HG02938 (cell line): ENCODE data around the gene PTBP1.
"Not testable (repeated sequence)": the region's sequence is repeated elsewhere in the genome, so short reads cannot be mapped to it uniquely, and the experiment has no call there.

Experiments
- ATAC-seq: cut with Tn5 transposase; IDR thresholded peaks from one replicate; pipeline ENCODE4 v1.9.1; 2021; ENCODE audit warnings: mild to moderate bottlenecking, moderate library complexity; ENCODE audit not compliant: unreplicated experiment

The PTBP1 gene

GRCh38 chr19:824885-825284 lies 27.6 kb downstream of the PTBP1 start:
- ATAC-seq, result no peak

GRCh38 chr19:825897-826644 lies 28.8 kb downstream of the PTBP1 start:
- ATAC-seq, result no peak

DNA sequence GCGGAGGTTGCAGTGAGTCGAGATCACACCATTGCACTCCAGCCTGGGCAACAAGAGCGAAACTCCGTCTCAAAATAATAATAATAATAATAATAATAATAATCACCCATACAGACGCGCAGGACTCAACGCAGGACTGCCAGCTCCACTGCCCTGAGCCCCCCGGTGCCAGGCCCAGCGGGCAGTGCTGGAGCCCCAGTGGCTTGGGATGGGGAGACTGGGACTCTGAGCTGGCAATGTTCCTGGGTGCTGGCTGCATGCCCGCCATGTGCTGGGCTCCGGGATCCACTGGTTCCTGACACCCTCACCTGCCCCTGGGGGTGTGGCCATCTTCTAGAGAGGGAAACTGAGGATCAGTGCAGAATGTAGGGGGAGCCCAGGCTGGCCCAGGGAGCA lies 30.1 kb downstream of the PTBP1 start:
- ATAC-seq, result no peak

GRCh38 chr19:827710-828321 lies 30.6 kb downstream of the PTBP1 start, which contains the start of gene AZU1:
AZU1 (plus strand) TSS chr19:827837; CDS start chr19:827847, 10 bp downstream.
- no peak for ATAC-seq

DNA sequence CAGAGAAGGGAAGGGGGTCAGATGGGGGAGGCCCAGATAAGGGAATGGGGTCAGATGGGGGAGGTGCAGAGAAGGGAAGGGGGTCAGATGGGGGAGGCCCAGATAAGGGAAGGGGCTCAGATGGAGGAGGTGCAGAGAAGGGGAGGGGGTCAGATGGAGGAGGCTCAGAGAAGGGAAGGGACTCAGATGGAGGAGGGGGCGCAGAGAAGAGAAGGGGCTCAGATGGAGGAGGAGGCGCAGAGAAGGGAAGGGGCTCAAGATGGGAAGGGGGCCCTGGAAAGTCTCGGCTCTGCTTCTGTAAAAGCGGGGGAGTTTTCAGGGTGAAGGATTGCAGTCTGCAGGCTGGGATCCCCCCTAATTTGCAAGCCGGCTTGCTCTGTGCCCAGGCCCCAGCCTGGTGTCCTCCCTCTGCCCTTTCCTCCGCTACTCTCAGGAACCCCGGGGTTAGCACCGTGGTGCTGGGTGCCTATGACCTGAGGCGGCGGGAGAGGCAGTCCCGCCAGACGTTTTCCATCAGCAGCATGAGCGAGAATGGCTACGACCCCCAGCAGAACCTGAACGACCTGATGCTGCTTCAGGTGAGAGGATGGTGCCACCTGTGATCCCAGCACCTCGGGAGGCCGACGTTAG lies 32.0 kb downstream of the PTBP1 start:
- no peak for ATAC-seq

DNA sequence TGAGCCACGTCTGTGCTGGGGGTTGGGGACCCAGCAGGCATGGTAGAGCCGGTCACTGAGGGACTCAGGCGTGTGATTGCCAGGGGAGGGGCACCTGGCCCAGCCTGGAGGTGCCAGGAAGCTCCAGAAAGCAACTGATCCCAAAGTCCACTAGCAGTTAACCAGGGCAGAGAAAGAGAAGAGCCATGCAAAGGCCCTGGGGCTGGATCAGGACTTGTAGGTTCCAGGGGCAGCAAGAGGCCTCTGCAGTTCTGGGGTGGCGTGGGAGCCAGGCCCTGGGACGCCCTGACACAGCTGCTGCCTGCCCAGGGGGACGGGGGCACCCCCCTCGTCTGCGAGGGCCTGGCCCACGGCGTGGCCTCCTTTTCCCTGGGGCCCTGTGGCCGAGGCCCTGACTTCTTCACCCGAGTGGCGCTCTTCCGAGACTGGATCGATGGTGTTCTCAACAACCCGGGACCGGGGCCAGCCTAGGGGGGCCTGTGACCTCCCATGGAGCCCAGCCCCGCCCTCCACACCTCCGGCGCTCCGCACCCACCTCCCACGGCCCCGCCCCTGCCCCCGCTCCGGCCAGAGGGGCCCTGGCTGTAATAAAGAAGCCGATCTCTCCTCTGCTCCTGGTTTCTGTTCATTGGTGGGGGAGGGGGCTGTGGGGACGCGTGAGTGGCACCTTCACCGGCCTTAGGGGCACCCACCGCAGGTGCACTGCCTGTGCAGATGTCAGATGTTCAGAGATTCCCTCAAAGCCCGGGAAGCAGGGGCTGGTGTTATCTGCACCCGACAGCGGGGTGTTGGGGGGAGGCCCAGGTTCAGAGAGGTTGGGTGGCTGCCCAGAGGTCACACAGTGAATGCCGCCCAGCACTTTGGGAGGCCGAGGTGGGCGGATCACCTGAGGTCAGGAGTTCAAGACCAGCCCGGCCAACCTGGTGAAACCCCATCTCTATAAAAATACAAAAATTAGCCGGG lies 34.4 kb downstream of the PTBP1 start:
- ATAC-seq, result no peak

DNA sequence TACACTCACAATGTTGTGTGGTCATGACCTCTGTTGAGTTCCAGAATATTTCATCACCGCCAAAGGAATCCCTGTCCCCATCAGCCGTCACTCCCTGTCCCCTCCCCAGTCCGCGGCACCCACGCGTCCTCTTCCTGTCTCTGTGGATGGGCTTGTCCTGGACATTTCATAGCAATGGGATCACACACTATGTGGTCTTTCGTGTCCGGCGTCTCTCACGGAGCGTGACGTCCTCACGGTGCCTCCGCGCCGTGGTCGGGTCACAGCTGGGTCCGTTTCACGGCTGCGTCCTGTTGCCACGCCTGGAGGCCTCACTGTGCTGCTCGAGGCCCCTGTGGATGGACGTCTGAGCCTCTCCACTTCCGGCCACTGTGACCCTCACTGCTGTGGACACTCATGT lies 37.0 kb downstream of the PTBP1 start:
- ATAC-seq, result no peak

- no peak for ATAC-seq
These were observed 38.1 kb downstream of the PTBP1 start for GRCh38 chr19:835210-835810.

- ATAC-seq, result no peak
These were observed 43.4 kb downstream of the PTBP1 start, which contains the start of gene PRTN3 for GRCh38 chr19:840519-841206. PRTN3 (plus strand) TSS chr19:840999; CDS start chr19:841009, 10 bp downstream.

DNA sequence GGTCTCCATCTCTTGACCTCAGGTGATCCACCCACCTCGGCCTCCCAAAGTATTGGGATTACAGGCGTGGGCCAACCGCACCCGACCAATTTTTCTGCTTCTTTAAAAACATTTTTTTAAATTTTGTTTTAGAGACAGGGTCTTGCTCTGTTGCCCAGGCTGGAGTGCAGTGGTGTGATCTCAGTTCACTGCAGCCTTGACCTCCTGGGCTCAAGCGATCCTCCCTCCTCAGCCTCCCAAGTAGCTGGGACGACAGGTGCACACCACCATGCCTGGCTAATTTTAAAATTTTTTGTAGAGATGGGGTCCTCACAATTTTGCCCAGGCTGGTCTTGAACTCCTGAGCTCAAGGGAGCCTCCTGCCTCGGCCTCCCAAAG lies 45.5 kb downstream of the PTBP1 start:
- ATAC-seq, result not testable (repeated sequence)

GRCh38 chr19:843180-843835 lies 46.1 kb downstream of the PTBP1 start:
- no peak for ATAC-seq

DNA sequence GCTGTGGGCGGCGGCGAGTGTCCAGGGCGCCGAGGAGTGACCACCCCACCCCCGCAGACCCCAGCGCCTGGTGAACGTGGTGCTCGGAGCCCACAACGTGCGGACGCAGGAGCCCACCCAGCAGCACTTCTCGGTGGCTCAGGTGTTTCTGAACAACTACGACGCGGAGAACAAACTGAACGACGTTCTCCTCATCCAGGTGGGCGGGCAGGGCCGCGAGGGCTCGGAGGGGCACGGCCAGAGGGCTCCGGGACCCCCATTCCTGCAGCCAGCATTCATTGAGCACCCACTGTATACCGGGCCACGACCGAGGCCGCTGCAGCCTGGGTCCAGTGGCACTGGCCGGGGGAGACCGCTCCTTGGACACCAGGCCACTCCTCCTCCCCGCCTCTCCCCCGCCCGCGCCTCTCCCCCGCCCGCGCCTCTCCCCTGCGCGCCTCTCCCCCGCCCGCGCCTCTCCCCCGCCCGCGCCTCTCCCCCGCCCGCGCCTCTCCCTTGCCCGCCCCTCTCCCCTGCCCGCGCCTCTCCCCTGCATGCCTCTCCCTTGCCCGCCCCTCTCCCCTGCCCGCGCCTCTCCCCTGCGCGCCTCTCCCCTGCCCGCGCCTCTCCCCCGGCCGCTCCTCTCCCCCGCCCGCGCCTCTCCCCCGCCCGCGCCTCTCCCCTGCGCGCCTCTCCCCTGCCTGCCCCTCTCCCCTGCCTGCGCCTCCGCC lies 46.7 kb downstream of the PTBP1 start:
- no peak for ATAC-seq

GRCh38 chr19:844546-844971 lies 47.3 kb downstream of the PTBP1 start:
- no peak for ATAC-seq

- ATAC-seq, result no peak
These were observed 48.7 kb downstream of the PTBP1 start for GRCh38 chr19:845707-846521.

DNA sequence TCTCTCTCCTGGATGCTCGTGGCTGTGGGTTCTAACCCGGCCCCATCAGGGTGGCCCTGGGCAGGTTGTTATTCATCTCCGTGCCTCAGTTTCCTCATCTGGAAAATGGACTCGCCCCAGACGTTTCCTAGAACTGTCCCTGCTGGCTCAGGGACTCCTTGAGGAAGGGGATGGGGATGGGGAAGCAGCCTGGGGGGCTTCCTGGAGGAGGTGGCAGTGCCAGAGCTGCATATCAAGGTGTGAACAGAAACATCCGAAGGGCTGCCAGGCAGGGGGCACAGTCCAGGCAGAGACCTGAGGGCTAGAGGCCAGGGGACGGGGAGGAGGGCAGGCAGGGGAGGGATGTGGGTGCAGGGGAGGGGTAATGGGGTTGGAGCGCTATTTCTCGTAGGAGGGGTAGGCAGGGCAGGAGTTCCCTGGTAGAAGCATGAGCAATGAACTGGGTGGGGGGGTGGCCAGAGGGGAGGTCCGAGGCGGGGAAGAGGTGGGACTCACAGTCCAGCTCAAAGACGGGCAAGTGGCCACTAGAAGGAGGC lies 51.2 kb downstream of the PTBP1 start:
- no peak for ATAC-seq

DNA sequence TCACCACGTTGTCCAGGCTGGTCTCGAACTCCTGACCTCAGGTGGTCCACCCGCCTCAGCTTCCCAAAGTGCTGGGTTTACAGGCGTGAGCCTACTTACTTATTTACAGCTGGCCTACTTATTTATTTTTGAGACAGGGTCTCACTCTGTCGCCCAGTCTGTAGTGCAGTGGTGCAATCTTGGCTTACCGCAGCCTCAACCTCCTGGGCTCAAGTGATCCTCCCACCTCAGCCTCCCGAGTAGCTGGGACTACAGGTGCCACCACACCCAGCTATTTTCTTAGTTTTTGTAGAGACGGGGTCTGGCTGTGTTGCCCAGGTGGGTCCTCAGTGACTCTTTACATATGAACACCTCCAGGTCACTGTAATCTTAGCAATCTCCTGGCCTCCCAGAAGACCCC lies 51.9 kb downstream of the PTBP1 start:
- ATAC-seq, result not testable (repeated sequence)

DNA sequence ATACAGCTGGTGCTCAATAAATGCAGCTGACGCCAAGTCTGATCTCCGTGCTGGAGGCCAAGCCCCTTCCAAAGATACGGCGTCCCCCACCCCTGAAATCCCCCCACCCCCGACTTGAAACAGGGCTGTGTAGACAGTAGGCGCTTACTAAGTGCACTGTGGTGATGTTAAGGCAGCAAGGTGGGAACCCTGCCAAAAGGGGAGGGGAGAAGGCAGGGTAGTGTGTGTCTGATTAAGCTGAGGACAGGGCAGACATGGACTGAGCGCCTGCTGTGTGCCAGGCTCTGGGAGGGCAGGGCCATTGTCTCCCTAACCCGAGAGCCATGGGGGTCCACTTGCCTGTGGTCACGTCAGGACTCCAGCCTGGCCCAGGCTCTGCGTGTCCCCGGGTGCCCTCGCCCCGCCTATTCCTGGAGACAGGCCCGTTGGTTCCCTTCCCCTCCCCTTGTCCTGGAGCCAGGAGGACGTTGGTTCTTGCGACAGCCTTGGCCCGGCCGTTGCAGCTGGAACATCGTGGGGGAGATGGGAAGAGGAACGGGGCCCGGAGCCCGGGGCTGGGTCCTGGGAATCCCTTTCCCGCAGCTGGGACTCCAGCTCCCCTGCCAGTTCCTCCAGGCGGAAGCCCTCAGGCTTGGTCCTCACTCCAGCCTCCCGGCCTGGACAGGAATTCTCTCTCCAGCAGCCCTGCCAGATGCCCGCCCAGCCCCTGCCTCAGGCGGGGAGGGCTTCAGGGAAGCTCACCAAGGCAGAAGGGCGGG lies 53.1 kb downstream of the PTBP1 start:
- no peak for ATAC-seq
